Liver (tissue), 9 donors: Measurements from ENCODE around the gene ARID5A. TPM values are rescaled to one million over a fixed set of nuclear protein-coding genes. Genes with fewer than 3 reads are reported as not detected.

Source experiments
- DNase-seq: peaks from one replicate; pipeline ENCODE4 v3.0.0-alpha.2; 2017; ENCODE audit warnings: low spot score
- H3K27ac ChIP-seq, 2 donors: one replicate each; pipeline ENCODE4 v1.7.0; 2013; ENCODE audit warnings: inconsistent platforms in 2 of 2, low read length in 2 of 2, control low read depth in 1 of 2, low read depth in 1 of 2, mild to moderate bottlenecking in 1 of 2
- H3K27me3 ChIP-seq, 4 donors: one replicate each; pipeline versions ENCODE4 v1.6.1 to v1.7.0; 2013; ENCODE audit warnings: low read length in 3 of 4, inconsistent platforms in 1 of 4, mild to moderate bottlenecking in 1 of 4, moderate library complexity in 1 of 4; ENCODE audit not compliant: control insufficient read depth in 4 of 4, insufficient read depth in 4 of 4
- H3K36me3 ChIP-seq, 4 donors: one replicate each; pipeline versions ENCODE4 v1.6.1 to v1.7.0; 2013; ENCODE audit warnings: low read length in 3 of 4, mild to moderate bottlenecking in 3 of 4, low read depth in 1 of 4, moderate library complexity in 1 of 4; ENCODE audit not compliant: control insufficient read depth in 4 of 4, insufficient read depth in 3 of 4
- H3K4me1 ChIP-seq, 4 donors: one replicate each; pipeline versions ENCODE4 v1.6.1 to v1.7.0; 2013; ENCODE audit warnings: low read length in 3 of 4, mild to moderate bottlenecking in 3 of 4, moderate library complexity in 1 of 4; ENCODE audit not compliant: control insufficient read depth in 4 of 4, insufficient read depth in 4 of 4
- H3K4me3 ChIP-seq, 3 donors: one replicate each; pipeline versions ENCODE4 v1.6.1 to v1.7.0; 2013; ENCODE audit warnings: low read length in 3 of 3, control low read depth in 1 of 3, low read depth in 1 of 3, mild to moderate bottlenecking in 1 of 3
- H3K9ac ChIP-seq, 2 donors: one replicate each; pipeline ENCODE4 v1.7.0; 2013; ENCODE audit warnings: low read length in 2 of 2, mild to moderate bottlenecking in 2 of 2, moderate library complexity in 2 of 2, control low read depth in 1 of 2, low read depth in 1 of 2
- H3K9me3 ChIP-seq, 4 donors: one replicate each; pipeline versions ENCODE4 v1.6.1 to v1.7.0; 2013; ENCODE audit warnings: low read length in 3 of 4; ENCODE audit not compliant: control insufficient read depth in 4 of 4
- EGR1 ChIP-seq, 2 donors: IDR thresholded peaks; 2 replicates each; pipeline ENCODE4 v1.6.1; 2016 to 2018; ENCODE audit warnings: antibody characterized with exemption in 2 of 2, low read depth in 2 of 2
- FOXA1 ChIP-seq: IDR thresholded peaks from 2 replicates; pipeline ENCODE4 v1.6.1; 2016; ENCODE audit warnings: antibody characterized with exemption
- FOXA2 ChIP-seq: IDR thresholded peaks from 2 replicates; pipeline ENCODE4 v1.6.1; 2016; ENCODE audit warnings: antibody characterized with exemption
- GABPA ChIP-seq, 2 donors: IDR thresholded peaks in 1 of 2; conservative IDR thresholded peaks in 1 of 2; 2 replicates each; pipeline ENCODE4 v1.6.1; 2016; ENCODE audit warnings: antibody characterized with exemption in 2 of 2, mild to moderate bottlenecking in 1 of 2, moderate library complexity in 1 of 2
- HNF4A ChIP-seq, 2 donors: conservative IDR thresholded peaks; 2 replicates each; pipeline ENCODE4 v1.6.1; 2016; ENCODE audit warnings: antibody characterized with exemption in 2 of 2, mild to moderate bottlenecking in 2 of 2
- HNF4G ChIP-seq: IDR thresholded peaks from 2 replicates; pipeline ENCODE4 v1.6.1; 2016; ENCODE audit warnings: antibody characterized with exemption
- JUND ChIP-seq, 2 donors: IDR thresholded peaks; 2 replicates each; pipeline ENCODE4 v1.6.1; 2016; ENCODE audit warnings: antibody characterized with exemption in 2 of 2
- NR2F2 ChIP-seq: IDR thresholded peaks from 2 replicates; pipeline ENCODE4 v1.6.1; 2016; ENCODE audit warnings: antibody characterized with exemption
- RAD21 ChIP-seq, 2 donors: IDR thresholded peaks; 2 replicates each; pipeline ENCODE4 v1.6.1; 2016; ENCODE audit warnings: antibody characterized with exemption in 2 of 2, mild to moderate bottlenecking in 2 of 2
- RXRA ChIP-seq, 2 donors: IDR thresholded peaks; 2 replicates each; pipeline ENCODE4 v1.6.1; 2017 to 2018; ENCODE audit warnings: antibody characterized with exemption in 2 of 2, mild to moderate bottlenecking in 1 of 2
- SP1 ChIP-seq: IDR thresholded peaks from 2 replicates; pipeline ENCODE4 v1.6.1; 2018; ENCODE audit warnings: antibody characterized with exemption, mild to moderate bottlenecking
- TAF1 ChIP-seq: conservative IDR thresholded peaks from 2 replicates; pipeline ENCODE4 v1.6.1; 2016; ENCODE audit warnings: antibody characterized with exemption, mild to moderate bottlenecking
- YY1 ChIP-seq: IDR thresholded peaks from 2 replicates; pipeline ENCODE4 v1.6.1; 2016; ENCODE audit warnings: antibody characterized with exemption, mild to moderate bottlenecking
- WGBS: extraction: QIAGEN DNeasy Blood & Tissue Kit; methylation state at CpG from one replicate; pipeline ENCODE4 v1.1.7; 2013; 5-methylcytosine and 5-hydroxymethylcytosine counted together
- polyA plus RNA-seq, 2 donors: library from polyadenylated mRNA; stranded (reverse) in 1 of 2; unstranded in 1 of 2; fragments of 200-250 nt in 1 of 2; fragments of >200 nt in 1 of 2; fragmentation: Nextera tagmentation in 1 of 2; extraction: Ambion mirVana in 1 of 2; gene quantifications; one replicate each; pipeline versions ENCODE4 v1.2.1 to v1.2.3, GENCODE V29; 2013 to 2015
- total RNA-seq, 2 donors: library from RNA; depleted of rRNA; stranded (reverse); fragments of >200 nt; gene quantifications; one replicate each; pipeline ENCODE4 v1.2.3, GENCODE V29; 2014
- TF ChIP-seq, protein P1 (sequence below): IDR thresholded peaks from 2 replicates; pipeline ENCODE4 v1.6.1; 2016; ENCODE audit warnings: antibody characterized with exemption
- TF ChIP-seq, protein P2 (sequence below): IDR thresholded peaks from 2 replicates; pipeline ENCODE4 v1.6.1; 2016; ENCODE audit warnings: antibody characterized with exemption, mild to moderate bottlenecking
- TF ChIP-seq, protein P3 (sequence below): fragments of 150-350 bp; IDR thresholded peaks from 2 replicates; pipeline ENCODE4 v1.5.1; 2017; ENCODE audit warnings: improper control_type of control experiment, low read depth, low read length; ENCODE audit not compliant: missing input control
- TF ChIP-seq, protein P4 (sequence below): IDR thresholded peaks from 2 replicates; pipeline ENCODE4 v1.6.1; 2016; ENCODE audit warnings: antibody characterized with exemption
- TF ChIP-seq, protein P5 (sequence below): IDR thresholded peaks from 2 replicates; pipeline ENCODE4 v1.6.1; 2016; ENCODE audit warnings: antibody characterized with exemption
- donor health status: healthy.
- donor health status: healthy.
- donor health status: healthy.
- donor health status: healthy.
- donor health status: healthy.

The ARID5A gene
- total and polyA plus RNA-seq, 4 donors, result 7.4 to 17.8 (median 11.0) TPM

DNA sequence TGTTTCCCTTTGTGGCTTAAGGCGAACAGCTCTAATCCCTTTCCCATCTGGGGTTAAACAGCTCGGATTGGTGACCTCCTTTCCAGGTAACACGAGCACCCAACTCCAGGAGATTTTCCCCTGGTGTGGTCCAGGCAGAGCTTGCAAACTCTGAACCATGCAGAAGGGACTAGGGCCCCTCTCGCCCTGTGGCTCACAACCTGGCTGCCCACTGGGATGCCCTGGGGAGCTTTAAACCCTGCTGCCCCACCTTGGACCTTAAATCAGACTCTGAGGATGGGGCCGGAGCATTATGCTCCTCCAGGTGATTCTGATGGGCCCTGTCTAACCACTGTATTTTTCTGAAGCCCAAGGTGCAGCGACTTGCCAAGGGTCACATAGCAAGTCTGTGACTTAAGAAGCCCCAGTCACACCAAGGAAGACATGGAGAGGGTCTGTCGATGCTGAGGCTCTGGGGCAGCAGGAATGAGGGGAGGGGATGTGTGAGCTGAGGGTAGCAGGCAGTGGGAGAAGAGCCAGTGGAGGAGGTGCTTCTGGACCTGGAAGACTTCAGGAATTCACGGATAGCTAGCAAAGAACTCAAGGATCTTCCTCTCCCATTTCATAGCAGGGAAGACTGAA is 5.9 kb downstream of the ARID5A start:
- H3K9ac ChIP-seq, result no peak overlapping the region
- no peaks in the 10 kb centered on the region for H3K36me3 ChIP-seq
- H3K4me1 ChIP-seq, result peaks cover 2 to 5% (median 3%) of the 10 kb centered on the region in 4 donors
- TF ChIP-seq FOXA1, result no peak
- no peak for TF ChIP-seq FOXA2
- TF ChIP-seq, protein P1, sequence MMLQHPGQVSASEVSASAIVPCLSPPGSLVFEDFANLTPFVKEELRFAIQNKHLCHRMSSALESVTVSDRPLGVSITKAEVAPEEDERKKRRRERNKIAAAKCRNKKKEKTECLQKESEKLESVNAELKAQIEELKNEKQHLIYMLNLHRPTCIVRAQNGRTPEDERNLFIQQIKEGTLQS, result no peak
- TF ChIP-seq NR2F2, result no peak
- no peak for TF ChIP-seq SP1
- no peak for TF ChIP-seq GABPA (IDR thresholded peaks at IDR 0.05 in 1 of 2, conservative IDR thresholded peaks at IDR 0.05 in 1 of 2)
- TF ChIP-seq HNF4A (conservative IDR thresholded peaks at IDR 0.05), result no peak
- TF ChIP-seq EGR1 (IDR thresholded peaks at IDR 0.05; ENCODE audit: low read depth in 2 of 2), result no peak
- TF ChIP-seq, protein P2, sequence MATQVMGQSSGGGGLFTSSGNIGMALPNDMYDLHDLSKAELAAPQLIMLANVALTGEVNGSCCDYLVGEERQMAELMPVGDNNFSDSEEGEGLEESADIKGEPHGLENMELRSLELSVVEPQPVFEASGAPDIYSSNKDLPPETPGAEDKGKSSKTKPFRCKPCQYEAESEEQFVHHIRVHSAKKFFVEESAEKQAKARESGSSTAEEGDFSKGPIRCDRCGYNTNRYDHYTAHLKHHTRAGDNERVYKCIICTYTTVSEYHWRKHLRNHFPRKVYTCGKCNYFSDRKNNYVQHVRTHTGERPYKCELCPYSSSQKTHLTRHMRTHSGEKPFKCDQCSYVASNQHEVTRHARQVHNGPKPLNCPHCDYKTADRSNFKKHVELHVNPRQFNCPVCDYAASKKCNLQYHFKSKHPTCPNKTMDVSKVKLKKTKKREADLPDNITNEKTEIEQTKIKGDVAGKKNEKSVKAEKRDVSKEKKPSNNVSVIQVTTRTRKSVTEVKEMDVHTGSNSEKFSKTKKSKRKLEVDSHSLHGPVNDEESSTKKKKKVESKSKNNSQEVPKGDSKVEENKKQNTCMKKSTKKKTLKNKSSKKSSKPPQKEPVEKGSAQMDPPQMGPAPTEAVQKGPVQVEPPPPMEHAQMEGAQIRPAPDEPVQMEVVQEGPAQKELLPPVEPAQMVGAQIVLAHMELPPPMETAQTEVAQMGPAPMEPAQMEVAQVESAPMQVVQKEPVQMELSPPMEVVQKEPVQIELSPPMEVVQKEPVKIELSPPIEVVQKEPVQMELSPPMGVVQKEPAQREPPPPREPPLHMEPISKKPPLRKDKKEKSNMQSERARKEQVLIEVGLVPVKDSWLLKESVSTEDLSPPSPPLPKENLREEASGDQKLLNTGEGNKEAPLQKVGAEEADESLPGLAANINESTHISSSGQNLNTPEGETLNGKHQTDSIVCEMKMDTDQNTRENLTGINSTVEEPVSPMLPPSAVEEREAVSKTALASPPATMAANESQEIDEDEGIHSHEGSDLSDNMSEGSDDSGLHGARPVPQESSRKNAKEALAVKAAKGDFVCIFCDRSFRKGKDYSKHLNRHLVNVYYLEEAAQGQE, result no peak
- TF ChIP-seq YY1, result no peak
- TF ChIP-seq, protein P3, sequence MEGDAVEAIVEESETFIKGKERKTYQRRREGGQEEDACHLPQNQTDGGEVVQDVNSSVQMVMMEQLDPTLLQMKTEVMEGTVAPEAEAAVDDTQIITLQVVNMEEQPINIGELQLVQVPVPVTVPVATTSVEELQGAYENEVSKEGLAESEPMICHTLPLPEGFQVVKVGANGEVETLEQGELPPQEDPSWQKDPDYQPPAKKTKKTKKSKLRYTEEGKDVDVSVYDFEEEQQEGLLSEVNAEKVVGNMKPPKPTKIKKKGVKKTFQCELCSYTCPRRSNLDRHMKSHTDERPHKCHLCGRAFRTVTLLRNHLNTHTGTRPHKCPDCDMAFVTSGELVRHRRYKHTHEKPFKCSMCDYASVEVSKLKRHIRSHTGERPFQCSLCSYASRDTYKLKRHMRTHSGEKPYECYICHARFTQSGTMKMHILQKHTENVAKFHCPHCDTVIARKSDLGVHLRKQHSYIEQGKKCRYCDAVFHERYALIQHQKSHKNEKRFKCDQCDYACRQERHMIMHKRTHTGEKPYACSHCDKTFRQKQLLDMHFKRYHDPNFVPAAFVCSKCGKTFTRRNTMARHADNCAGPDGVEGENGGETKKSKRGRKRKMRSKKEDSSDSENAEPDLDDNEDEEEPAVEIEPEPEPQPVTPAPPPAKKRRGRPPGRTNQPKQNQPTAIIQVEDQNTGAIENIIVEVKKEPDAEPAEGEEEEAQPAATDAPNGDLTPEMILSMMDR, result no peak
- no peak for TF ChIP-seq TAF1
- no peak for TF ChIP-seq RAD21 (IDR thresholded peaks at IDR 0.05)
- no peak for TF ChIP-seq JUND (IDR thresholded peaks at IDR 0.05)
- no peak for TF ChIP-seq RXRA (IDR thresholded peaks at IDR 0.05)
- TF ChIP-seq, protein P4, sequence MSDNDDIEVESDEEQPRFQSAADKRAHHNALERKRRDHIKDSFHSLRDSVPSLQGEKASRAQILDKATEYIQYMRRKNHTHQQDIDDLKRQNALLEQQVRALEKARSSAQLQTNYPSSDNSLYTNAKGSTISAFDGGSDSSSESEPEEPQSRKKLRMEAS, result no peak
- TF ChIP-seq, protein P5, sequence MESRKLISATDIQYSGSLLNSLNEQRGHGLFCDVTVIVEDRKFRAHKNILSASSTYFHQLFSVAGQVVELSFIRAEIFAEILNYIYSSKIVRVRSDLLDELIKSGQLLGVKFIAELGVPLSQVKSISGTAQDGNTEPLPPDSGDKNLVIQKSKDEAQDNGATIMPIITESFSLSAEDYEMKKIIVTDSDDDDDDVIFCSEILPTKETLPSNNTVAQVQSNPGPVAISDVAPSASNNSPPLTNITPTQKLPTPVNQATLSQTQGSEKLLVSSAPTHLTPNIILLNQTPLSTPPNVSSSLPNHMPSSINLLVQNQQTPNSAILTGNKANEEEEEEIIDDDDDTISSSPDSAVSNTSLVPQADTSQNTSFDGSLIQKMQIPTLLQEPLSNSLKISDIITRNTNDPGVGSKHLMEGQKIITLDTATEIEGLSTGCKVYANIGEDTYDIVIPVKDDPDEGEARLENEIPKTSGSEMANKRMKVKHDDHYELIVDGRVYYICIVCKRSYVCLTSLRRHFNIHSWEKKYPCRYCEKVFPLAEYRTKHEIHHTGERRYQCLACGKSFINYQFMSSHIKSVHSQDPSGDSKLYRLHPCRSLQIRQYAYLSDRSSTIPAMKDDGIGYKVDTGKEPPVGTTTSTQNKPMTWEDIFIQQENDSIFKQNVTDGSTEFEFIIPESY, result no peak
- no peak for TF ChIP-seq HNF4G
- 96% methylated on average over 8 of the region's 8 CpGs for WGBS
- H3K27ac ChIP-seq, result no peak overlapping the region
- H3K9me3 ChIP-seq, result no peaks in the 10 kb centered on the region
- no peak overlapping the region for H3K4me3 ChIP-seq
- DNase-seq, result no peak
- no peaks in the 10 kb centered on the region for H3K27me3 ChIP-seq
